Dendritic cell treated with granulocyte-macrophage colony-stimulating factor and Interleukin-4, amounts not matched to agents 40 ng/mL and 50 ng/mL, for 4 days (primary cell): ENCODE data around the gene LRRC25.
A peak's percentile ranks its signal among the peaks of the same experiment; 100 is the strongest.
"Not testable (repeated sequence)": the region's sequence is repeated elsewhere in the genome, so short reads cannot be mapped to it uniquely, and the experiment has no call there.

Experiments
- H3K27ac Mint-ChIP-seq: one replicate; pipeline ENCODE4 v1.8.0; 2022; ENCODE audit warnings: mild to moderate bottlenecking, mixed read lengths
- H3K27me3 Mint-ChIP-seq: one replicate; pipeline ENCODE4 v1.8.0; 2022; ENCODE audit warnings: mild to moderate bottlenecking, mixed read lengths
- H3K36me3 Mint-ChIP-seq: one replicate; pipeline ENCODE4 v1.8.0; 2022; ENCODE audit warnings: low read depth, mixed read lengths
- H3K4me1 Mint-ChIP-seq: one replicate; pipeline ENCODE4 v1.8.0; 2022; ENCODE audit warnings: low read depth, mixed read lengths
- H3K4me3 Mint-ChIP-seq: one replicate; pipeline ENCODE4 v1.8.0; 2022; ENCODE audit warnings: mild to moderate bottlenecking, moderate library complexity, mixed read lengths
- H3K9me3 Mint-ChIP-seq: one replicate; pipeline ENCODE4 v1.8.0; 2022; ENCODE audit warnings: mixed read lengths
- intact Hi-C: fragments of 100-400 bp; cut with micrococcal nuclease; formaldehyde crosslinking; loops from one replicate; pipeline ENCODE4 v1.15.0; 2022

LRRC25 gene

DNA sequence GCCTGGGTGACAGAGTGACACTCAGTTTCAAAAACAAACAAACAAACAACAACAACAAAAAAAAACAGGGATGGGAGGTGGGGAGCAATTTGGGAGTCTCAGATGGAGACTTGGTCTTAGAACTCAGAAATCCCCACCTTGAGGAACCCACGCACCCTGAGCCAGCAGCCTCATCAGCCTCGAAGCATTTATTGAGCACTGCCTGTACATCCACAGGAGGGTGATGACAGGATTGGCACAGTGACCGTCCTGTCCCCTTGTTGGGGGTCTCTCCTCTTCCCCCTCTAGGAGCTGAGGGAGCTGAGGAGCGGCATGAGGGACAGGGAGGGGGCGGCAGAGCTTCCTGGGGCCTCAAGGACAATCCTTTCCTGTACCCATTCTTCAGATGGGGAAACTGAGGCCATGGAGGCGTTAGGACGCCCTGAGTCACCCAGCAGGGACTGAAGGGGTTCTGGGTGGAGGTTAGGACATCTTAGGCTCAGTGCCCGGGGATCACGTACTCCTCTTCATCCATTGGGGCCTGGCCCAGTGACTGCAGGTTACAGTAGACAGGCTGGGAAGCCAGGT lies 5.8 kb downstream of the LRRC25 start:
- intact Hi-C loops: loop anchor here (1.0 kb wide), 1 partner anchor 10 kb away; no protein-coding TSS in a partner anchor
- Mint-ChIP-seq H3K27me3 (no peaks in the 10 kb centered on the region), H3K9me3 (no peaks in the 10 kb centered on the region), H3K36me3 (peaks cover 70% of the 10 kb centered on the region), H3K27ac (peak overlapping the region; percentile 96), H3K4me3 (no peak overlapping the region), H3K4me1 (peaks cover 94% of the 10 kb centered on the region)

DNA sequence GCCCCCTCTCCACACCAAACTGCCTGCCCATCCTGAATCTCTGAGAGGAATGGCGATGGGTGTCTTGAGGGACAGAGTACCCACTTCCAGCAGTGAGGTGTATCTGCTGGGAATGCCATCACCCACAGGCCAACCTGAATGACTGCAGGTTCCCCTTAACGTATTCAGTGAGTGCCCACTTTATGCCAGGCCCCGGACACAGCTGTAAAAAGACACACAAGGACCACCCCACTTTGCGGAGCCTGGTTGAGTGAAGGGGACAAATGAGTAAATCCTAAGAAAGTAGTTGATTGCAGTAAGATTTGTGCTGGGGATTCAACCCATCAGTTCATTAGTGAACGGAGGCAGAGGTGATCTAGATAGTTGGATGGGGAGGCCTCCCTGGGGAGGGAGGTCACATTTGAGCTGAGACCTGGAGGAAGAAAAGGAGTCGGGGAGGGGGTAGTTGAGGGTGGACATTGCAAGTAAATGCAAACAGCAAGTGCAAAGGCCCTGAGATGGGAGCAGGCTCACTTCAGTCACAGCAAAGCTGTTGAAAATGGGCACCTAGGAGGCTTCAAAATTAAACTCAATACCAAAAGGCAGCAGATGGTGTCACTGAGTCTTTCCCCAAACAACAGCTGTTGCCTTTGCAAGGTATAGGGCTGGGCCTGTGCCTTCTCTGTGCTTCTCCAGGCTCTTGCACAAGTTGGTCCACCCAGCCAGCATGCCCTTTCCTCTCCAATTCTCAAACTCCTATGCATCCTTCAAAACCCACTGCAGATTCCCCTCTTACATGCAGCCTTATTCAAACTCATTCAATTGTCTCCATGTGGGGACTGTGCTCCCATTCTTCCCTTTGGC lies 7.1 kb downstream of the LRRC25 start:
- peaks cover 57% of the 10 kb centered on the region for H3K36me3 Mint-ChIP-seq
- intact Hi-C loops: no loop called here

DNA sequence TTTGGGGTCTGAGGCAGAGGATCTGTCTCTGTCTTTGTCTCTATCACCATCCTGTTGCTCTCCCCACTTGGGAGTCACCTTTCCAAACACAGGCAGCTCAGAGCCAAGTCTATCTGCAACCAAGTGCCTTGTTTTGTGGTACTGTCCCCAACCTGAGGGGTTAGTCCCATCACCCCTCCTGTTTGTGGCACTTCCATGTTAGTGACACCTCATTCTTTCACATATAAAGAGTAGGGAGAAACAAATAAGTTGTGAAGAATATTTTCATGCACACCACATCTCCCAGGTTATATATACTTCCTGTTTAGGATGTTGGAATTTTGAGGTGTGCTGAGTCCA lies 7.7 kb downstream of the LRRC25 start:
- Mint-ChIP-seq H3K4me1 (peaks cover 87% of the 10 kb centered on the region), H3K4me3 (no peak overlapping the region), H3K27ac (peak overlapping the region; percentile 86), H3K27me3 (peaks cover 11% of the 10 kb centered on the region), H3K36me3 (peaks cover 51% of the 10 kb centered on the region), H3K9me3 (no peaks in the 10 kb centered on the region)
- intact Hi-C loops: loop anchor here (2.0 to 5.0 kb wide), 2 partner anchors 19 to 42 kb away; no protein-coding TSS in a partner anchor

More for the DNA sequence above, 7.1 kb downstream of the LRRC25 start:
- Mint-ChIP-seq H3K27ac (peak overlapping the region; percentile 96), H3K4me1 (peaks cover 92% of the 10 kb centered on the region), H3K27me3 (peaks cover 8% of the 10 kb centered on the region), H3K4me3 (no peak overlapping the region), H3K9me3 (no peaks in the 10 kb centered on the region)

DNA sequence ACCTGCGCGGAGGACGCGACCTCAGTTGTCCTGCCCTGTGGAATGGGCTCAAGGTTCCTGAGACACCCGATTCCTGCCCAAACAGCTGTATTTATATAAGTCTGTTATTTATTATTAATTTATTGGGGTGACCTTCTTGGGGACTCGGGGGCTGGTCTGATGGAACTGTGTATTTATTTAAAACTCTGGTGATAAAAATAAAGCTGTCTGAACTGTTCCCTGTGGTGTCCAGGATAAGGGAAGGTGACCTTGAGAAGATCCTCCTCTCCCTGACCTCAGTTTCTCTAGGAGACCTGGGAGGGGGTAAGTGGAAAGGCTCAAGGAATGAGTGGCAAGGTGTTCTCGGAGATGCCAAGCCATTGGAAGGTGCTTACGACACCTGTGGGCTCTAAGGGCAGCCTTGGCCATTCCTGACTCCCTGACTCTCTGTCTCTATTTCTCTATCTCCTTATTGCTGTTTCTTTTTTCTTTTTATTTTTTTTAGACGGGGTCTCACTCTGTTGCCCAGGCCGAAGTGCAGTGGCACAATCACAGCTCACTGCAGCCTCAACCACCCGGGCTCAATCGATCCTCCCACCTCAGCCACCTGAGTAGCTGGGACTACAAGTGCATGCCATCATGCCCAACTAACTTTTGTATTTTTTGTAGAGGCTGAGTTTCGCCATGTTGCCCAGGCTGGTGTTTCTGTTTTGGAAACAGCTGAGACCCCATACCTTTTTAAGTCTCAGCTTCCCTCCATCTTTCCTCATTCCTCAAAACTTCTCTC lies 8.3 kb downstream of the LRRC25 start:
- Mint-ChIP-seq H3K27ac (peak overlapping the region; percentile 86), H3K36me3 (peaks cover 45% of the 10 kb centered on the region), H3K4me1 (peaks cover 81% of the 10 kb centered on the region), H3K9me3 (no peaks in the 10 kb centered on the region), H3K27me3 (peaks cover 15% of the 10 kb centered on the region), H3K4me3 (peak overlapping the region; percentile 46)
- intact Hi-C loops: loop anchor here (2.0 to 5.0 kb wide), 2 partner anchors 20 to 42 kb away; no protein-coding TSS in a partner anchor

DNA sequence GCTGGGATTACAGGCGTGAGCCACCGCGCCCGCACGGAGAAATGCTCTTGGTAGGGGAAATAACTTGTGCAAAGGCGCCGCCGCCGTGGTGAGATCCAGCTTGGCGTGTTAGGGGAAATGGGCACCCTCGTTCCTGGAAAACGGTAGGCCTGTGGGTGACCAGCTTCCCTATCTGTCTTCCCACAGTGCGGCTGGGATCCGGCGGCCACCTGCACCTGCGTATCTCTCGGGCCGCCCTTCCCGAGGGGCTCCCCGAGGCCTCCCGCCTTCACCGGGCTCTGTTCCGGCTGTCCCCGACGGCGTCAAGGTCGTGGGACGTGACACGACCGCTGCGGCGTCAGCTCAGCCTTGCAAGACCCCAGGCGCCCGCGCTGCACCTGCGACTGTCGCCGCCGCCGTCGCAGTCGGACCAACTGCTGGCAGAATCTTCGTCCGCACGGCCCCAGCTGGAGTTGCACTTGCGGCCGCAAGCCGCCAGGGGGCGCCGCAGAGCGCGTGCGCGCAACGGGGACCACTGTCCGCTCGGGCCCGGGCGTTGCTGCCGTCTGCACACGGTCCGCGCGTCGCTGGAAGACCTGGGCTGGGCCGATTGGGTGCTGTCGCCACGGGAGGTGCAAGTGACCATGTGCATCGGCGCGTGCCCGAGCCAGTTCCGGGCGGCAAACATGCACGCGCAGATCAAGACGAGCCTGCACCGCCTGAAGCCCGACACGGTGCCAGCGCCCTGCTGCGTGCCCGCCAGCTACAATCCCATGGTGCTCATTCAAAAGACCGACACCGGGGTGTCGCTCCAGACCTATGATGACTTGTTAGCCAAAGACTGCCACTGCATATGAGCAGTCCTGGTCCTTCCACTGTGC lies 9.1 kb downstream of the LRRC25 start:
- Mint-ChIP-seq H3K27me3 (peaks cover 17% of the 10 kb centered on the region), H3K9me3 (no peaks in the 10 kb centered on the region), H3K4me3 (peak overlapping the region; percentile 80), H3K27ac (peak overlapping the region; percentile 86), H3K4me1 (peaks cover 75% of the 10 kb centered on the region), H3K36me3 (peaks cover 37% of the 10 kb centered on the region)
- intact Hi-C loops: loop anchor here (2.0 to 5.0 kb wide), 2 partner anchors 20 to 41 kb away; no protein-coding TSS in a partner anchor

DNA sequence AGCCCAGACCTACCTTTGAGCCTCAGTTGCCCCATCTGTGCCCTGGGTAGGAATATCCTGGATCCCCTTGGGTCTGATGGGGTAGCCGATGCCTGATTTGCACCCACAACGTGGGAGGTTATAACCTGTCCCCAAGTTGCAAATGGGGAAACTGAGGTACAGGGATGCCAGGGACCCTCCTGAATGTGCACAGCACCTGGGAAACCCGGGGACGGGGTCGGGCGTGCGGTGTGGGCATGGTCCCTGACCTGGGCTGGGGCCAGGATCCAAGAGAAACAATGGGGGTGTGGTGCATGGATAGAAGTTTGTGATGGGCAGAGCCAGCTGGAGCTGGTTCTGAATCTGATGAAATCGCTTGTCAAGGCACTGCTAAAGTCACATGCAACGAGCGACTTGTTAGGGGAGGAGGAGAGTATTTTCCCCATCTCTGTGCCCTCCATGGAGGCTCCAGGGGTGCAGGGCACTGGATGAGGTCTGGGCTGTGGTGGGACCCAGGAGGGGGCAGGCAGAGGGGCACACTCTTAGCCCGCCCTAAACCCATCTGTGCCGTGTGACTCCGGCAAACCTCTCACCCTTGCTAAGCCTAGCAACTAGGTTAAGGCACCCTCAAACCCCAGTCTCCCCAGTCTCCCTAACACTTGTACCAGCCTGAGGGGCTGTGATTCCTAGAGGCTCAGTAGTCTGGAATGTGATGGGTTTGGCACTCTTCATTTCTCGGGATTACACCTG lies 10.7 kb downstream of the LRRC25 start:
- H3K4me1 Mint-ChIP-seq: peaks cover 67% of the 10 kb centered on the region
- intact Hi-C loops: loop anchor here (5.0 kb wide), 1 partner anchor 39 kb away; no protein-coding TSS in a partner anchor

DNA sequence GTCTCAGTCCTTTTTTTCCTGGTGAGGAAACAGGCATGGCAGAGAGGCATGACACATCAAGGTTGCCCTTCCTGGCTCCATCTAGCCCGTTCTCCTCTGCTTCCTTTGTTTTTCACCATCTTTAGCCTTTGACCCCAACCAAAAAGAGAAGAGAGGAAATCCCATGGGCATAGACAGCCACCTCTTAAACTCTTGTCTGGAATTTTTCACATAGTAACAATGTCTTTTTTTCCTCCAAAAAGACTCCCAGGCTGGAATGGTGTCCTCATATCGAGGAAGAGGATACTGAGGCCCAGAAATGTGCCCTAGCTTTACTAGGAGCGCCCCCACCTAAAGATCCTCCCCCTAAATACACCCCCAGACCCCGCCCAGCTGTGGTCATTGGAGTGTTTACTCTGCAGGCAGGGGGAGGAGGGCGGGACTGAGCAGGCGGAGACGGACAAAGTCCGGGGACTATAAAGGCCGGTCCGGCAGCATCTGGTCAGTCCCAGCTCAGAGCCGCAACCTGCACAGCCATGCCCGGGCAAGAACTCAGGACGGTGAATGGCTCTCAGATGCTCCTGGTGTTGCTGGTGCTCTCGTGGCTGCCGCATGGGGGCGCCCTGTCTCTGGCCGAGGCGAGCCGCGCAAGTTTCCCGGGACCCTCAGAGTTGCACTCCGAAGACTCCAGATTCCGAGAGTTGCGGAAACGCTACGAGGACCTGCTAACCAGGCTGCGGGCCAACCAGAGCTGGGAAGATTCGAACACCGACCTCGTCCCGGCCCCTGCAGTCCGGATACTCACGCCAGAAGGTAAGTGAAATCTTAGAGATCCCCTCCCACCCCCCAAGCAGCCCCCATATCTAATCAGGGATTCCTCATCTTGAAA lies 11.5 kb downstream of the LRRC25 start, which contains the start of gene GDF15:
TSS of gene GDF15 (plus strand) at position 484 of the 868 bp plus-strand sequence. CDS start at position 516, 32 bp downstream.
- no peak within 1 kb of the TSS for H3K4me3 Mint-ChIP-seq
- peaks cover 19% of the 10 kb centered on the region for H3K36me3 Mint-ChIP-seq
- intact Hi-C loops: loop anchor here (5.0 kb wide), 1 partner anchor 39 kb away; no protein-coding TSS in a partner anchor
- H3K4me1 Mint-ChIP-seq: peaks cover 60% of the 10 kb centered on the region
- peaks cover 23% of the 10 kb centered on the region for H3K27me3 Mint-ChIP-seq
- H3K9me3 Mint-ChIP-seq: no peaks in the 10 kb centered on the region
- no peak within 1 kb of the TSS for H3K27ac Mint-ChIP-seq

More for the DNA sequence above, 10.7 kb downstream of the LRRC25 start:
- Mint-ChIP-seq H3K9me3 (no peaks in the 10 kb centered on the region), H3K27me3 (peaks cover 23% of the 10 kb centered on the region), H3K36me3 (peaks cover 27% of the 10 kb centered on the region), H3K27ac (no peak overlapping the region), H3K4me3 (no peak overlapping the region)

DNA sequence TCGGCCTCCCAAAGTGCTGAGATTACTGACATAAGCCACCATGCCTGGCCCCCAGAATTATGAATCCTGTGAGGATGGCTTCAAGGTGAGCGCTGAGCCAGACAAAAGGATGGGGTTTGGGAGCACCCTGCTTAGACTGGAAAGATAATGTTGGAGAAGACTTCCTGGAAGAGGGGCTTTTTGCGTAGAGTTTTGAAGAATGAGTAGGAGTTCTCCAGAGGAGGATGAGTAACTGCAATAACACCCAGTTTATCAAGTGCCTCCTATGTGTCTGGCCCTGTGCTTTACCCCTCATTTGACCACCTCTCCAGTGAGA lies 12.1 kb downstream of the LRRC25 start:
- intact Hi-C loops: loop anchor here (5.0 kb wide), 1 partner anchor 38 kb away; no protein-coding TSS in a partner anchor
- Mint-ChIP-seq H3K4me3 (no peak overlapping the region), H3K27me3 (peaks cover 23% of the 10 kb centered on the region), H3K9me3 (no peaks in the 10 kb centered on the region), H3K27ac (no peak overlapping the region), H3K4me1 (peaks cover 57% of the 10 kb centered on the region), H3K36me3 (peaks cover 13% of the 10 kb centered on the region)

DNA sequence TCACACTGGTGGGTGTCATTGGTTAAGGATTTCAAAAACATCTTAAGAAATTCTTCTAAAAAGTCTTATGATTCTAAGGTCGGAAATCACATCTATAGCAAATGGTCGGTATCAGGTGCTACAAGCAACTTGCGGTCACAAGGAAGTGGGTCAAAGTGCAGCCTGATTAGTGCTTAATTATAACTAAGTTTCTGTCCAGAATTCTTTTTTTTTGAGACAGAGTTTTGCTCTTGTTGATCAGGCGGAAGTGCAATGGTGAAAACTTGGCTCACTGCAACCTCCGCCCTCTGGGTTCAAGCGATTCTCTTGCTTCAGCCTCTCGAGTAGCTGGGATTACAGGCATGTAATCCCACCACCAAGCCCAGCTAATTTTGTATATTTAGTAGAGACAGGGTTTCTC lies 12.6 kb downstream of the LRRC25 start:
- no peak overlapping the region for H3K4me3 Mint-ChIP-seq
- H3K9me3 Mint-ChIP-seq: no peaks in the 10 kb centered on the region
- peaks cover 23% of the 10 kb centered on the region for H3K27me3 Mint-ChIP-seq
- peaks cover 58% of the 10 kb centered on the region for H3K4me1 Mint-ChIP-seq
- intact Hi-C loops: loop anchor here (5.0 kb wide), 1 partner anchor 37 kb away; no protein-coding TSS in a partner anchor
- peaks cover 8% of the 10 kb centered on the region for H3K36me3 Mint-ChIP-seq
- H3K27ac Mint-ChIP-seq: no peak overlapping the region

DNA sequence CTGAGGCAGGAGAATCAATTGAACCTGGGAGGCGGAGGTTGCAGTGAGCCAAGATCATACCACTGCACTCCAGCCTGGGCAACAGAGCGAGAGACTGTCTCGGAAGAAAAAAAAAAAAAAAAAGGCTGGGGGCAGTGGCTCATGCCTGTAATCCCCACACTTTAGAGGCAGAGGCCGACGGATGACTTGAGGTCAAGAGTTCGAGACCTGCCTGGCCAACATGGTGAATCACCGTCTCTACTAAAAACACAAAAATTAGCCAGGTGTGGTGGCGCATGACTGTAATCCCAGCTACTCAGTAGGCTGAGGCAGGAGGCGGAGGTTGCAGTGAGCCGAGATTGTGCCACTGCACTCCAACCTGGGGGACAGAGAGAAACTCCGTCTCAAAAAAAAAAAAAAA lies 13.8 kb downstream of the LRRC25 start:
- H3K27me3 Mint-ChIP-seq: peaks cover 23% of the 10 kb centered on the region
- H3K9me3 Mint-ChIP-seq, H3K4me3 Mint-ChIP-seq, H3K36me3 Mint-ChIP-seq, H3K27ac Mint-ChIP-seq, intact Hi-C loops: not testable (repeated sequence)
- peaks cover 50% of the 10 kb centered on the region for H3K4me1 Mint-ChIP-seq

DNA sequence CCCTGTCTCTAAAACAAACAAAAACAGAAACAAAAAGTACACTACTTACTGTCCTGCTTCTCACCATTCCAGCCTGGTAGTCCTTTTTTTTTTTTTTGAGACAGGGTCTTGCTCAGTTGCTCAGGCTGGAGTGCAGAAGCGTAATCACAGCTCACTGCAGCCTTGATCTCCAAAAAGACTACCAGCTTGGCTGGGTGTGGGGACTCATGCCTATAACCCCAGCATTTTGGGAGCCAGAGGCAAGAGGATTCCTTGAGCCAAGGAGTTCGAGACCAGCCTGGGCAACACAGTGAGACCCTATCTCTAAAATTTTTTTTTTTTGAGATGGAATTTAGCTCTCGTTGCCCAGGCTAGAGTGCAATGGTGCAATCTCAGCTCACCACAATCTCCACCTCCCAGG lies 16.6 kb downstream of the LRRC25 start:
- peaks cover 33% of the 10 kb centered on the region for H3K4me1 Mint-ChIP-seq
- intact Hi-C loops: no loop called here
- H3K27ac Mint-ChIP-seq: peak overlapping the region; percentile 65
- peaks cover 19% of the 10 kb centered on the region for H3K27me3 Mint-ChIP-seq
- H3K9me3 Mint-ChIP-seq: no peaks in the 10 kb centered on the region
- H3K4me3 Mint-ChIP-seq: no peak overlapping the region
- no peaks in the 10 kb centered on the region for H3K36me3 Mint-ChIP-seq
